ENCODE data around the gene FBXO48. TPM values are rescaled to one million over a fixed set of nuclear protein-coding genes. Genes with fewer than 3 reads are reported as not detected.

FBXO48 gene
- total RNA-seq, 1 donor from 2014 or later = 0.81 TPM

GRCh38 chr2:68411397-68412126 is 55.5 kb downstream of the FBXO48 start:
- Mint-ChIP-seq H3K27me3 (ENCODE audit: unreplicated experiment) (peaks cover 3% of the 10 kb centered on the region), H3K4me1 (ENCODE audit: low read depth, unreplicated experiment) (no peaks in the 10 kb centered on the region), H3K9me3 (ENCODE audit: unreplicated experiment) (no peaks in the 10 kb centered on the region)

More at GRCh38 chr2:68411397-68412126, 55.5 kb downstream of the FBXO48 start:
- no peak for TF ChIP-seq CTCF (IDR thresholded peaks at IDR 0.05; ENCODE audit: partially characterized antibody, unreplicated experiment)
- Mint-ChIP-seq H3K27ac (ENCODE audit: unreplicated experiment) (no peak overlapping the region), H3K36me3 (ENCODE audit: unreplicated experiment) (no peaks in the 10 kb centered on the region), H3K4me3 (ENCODE audit: unreplicated experiment) (no peak overlapping the region)
- DNase-seq = no peak

Other genes starting within 250 kb of the FBXO48 start
- gene PPP3R1, start 214.8 kb downstream of the FBXO48 start, total RNA-seq (ENCODE audit: unreplicated experiment) = 53.4 TPM
- gene CNRIP1, start 147.3 kb downstream of the FBXO48 start, total RNA-seq (ENCODE audit: unreplicated experiment) = 28.0 TPM
- not detected for gene PLEK, start 102.0 kb downstream of the FBXO48 start, total RNA-seq (ENCODE audit: unreplicated experiment)
- 4.4 TPM for gene APLF, start 291 bp upstream of the FBXO48 start, total RNA-seq (ENCODE audit: unreplicated experiment)
- gene PROKR1, start 176.3 kb upstream of the FBXO48 start, total RNA-seq (ENCODE audit: unreplicated experiment) = 0.83 TPM

Measured in glutamatergic neuron (in vitro differentiated cells).